Muscle layer of colon (tissue), 2 donors: ENCODE results near the gene AGA.
A peak's percentile ranks its signal among the peaks of the same experiment; 100 is the strongest.

Experiments
- H3K27ac ChIP-seq: one replicate; pipeline ENCODE4 v1.7.0; 2013; ENCODE audit warnings: low read depth, mild to moderate bottlenecking, low read length, moderate library complexity
- H3K27me3 ChIP-seq, 2 donors: one replicate each; pipeline ENCODE4 v1.7.0; 2013; ENCODE audit warnings: low read length in 2 of 2, mild to moderate bottlenecking in 2 of 2; ENCODE audit not compliant: insufficient read depth in 2 of 2, control insufficient read depth in 1 of 2
- H3K36me3 ChIP-seq: one replicate; pipeline ENCODE4 v1.7.0; 2013; ENCODE audit warnings: mild to moderate bottlenecking, low read length; ENCODE audit not compliant: insufficient read depth
- H3K4me1 ChIP-seq: one replicate; pipeline ENCODE4 v1.7.0; 2013; ENCODE audit warnings: mild to moderate bottlenecking, low read length; ENCODE audit not compliant: insufficient read depth
- H3K4me3 ChIP-seq, 2 donors: one replicate each; pipeline ENCODE4 v1.7.0; 2013; ENCODE audit warnings: low read length in 2 of 2, low read depth in 1 of 2, mild to moderate bottlenecking in 1 of 2, moderate library complexity in 1 of 2
- H3K9ac ChIP-seq: one replicate; pipeline ENCODE4 v1.7.0; 2013; ENCODE audit warnings: low read length
- H3K9me3 ChIP-seq: one replicate; pipeline ENCODE4 v1.7.0; 2013; ENCODE audit warnings: mild to moderate bottlenecking, low read length
- donor health status: abdominal sarcoma.
- donor health status: Adenocarcinoma of cecum.

AGA gene

GRCh38 chr4:177441803-177442622 lies at the start of gene AGA:
Gene AGA (minus strand): TSS chr4:177442437. CDS start chr4:177442375, 62 bp downstream.
- Histone ChIP-seq H3K4me3 (peak within 1 kb of the TSS; percentile 73 to 93), H3K9me3 (no peaks in the 10 kb centered on the region)

GRCh38 chr4:177492022-177492421 lies 49.8 kb upstream of the AGA start:
- H3K27me3 ChIP-seq: no peaks in the 10 kb centered on the region
- H3K36me3 ChIP-seq: no peaks in the 10 kb centered on the region
- H3K4me1 ChIP-seq: no peaks in the 10 kb centered on the region
- no peaks in the 10 kb centered on the region for H3K9me3 ChIP-seq
- H3K4me3 ChIP-seq: no peak overlapping the region
- no peak overlapping the region for H3K27ac ChIP-seq
- no peak overlapping the region for H3K9ac ChIP-seq

More at GRCh38 chr4:177441803-177442622, at the start of gene AGA:
- H3K9ac ChIP-seq: peak within 1 kb of the TSS; percentile 82
- H3K4me1 ChIP-seq: peaks cover 9% of the 10 kb centered on the region
- H3K36me3 ChIP-seq: no peaks in the 10 kb centered on the region
- no peaks in the 10 kb centered on the region for H3K27me3 ChIP-seq
- H3K27ac ChIP-seq: peak within 1 kb of the TSS; percentile 88

DNA sequence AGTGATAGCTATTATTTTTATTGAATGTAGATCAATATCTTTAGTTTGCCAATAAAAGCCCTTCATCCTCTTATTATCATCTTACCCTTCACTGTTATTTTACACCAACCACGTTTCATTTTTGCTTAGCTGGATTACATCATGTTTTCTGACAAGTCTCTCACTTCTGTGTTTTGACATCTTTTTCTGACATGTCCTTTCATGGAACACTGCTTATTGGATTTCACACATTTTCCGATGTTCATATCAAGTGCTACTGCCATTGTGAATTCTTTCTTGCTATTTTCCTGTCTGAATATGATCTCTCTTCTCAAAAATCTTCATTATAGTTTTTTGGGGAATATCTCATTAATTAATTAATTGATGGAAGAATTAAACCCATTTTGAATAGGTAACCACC lies 48.5 kb upstream of the AGA start:
- no peaks in the 10 kb centered on the region for H3K27me3 ChIP-seq
- no peak overlapping the region for H3K27ac ChIP-seq
- no peaks in the 10 kb centered on the region for H3K4me1 ChIP-seq
- H3K36me3 ChIP-seq: no peaks in the 10 kb centered on the region
- H3K9ac ChIP-seq: no peak overlapping the region
- H3K9me3 ChIP-seq: no peaks in the 10 kb centered on the region
- no peak overlapping the region for H3K4me3 ChIP-seq

- no peaks in the 10 kb centered on the region for H3K4me1 ChIP-seq
- H3K36me3 ChIP-seq: no peaks in the 10 kb centered on the region
- H3K9me3 ChIP-seq: no peaks in the 10 kb centered on the region
- no peak overlapping the region for H3K9ac ChIP-seq
- H3K27ac ChIP-seq: no peak overlapping the region
- no peak overlapping the region for H3K4me3 ChIP-seq
- H3K27me3 ChIP-seq: no peaks in the 10 kb centered on the region
These were observed 47.4 kb upstream of the AGA start for GRCh38 chr4:177489471-177490246.

GRCh38 chr4:177487977-177488376 lies 45.7 kb upstream of the AGA start:
- Histone ChIP-seq H3K27ac (no peak overlapping the region), H3K9me3 (no peaks in the 10 kb centered on the region), H3K27me3 (no peaks in the 10 kb centered on the region), H3K36me3 (no peaks in the 10 kb centered on the region), H3K4me1 (no peaks in the 10 kb centered on the region), H3K9ac (no peak overlapping the region), H3K4me3 (no peak overlapping the region)

DNA sequence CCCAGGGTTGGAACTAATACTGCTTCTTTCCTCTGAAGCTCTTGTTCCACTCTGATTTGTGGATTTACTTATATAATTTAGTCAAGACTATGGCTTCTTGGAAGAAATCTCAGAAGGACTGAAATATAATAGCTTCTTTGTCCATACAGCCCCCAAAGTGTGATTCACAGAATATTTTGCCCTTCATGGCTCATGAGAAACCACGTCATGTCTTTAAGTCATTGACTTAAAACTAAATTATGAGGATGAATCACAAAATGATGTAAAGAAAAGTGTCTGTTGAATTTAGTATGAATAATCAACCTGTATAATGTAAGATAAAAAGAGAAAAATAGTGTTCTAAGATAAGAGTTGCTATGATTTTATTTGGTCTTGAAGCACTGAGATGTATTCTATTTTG lies 43.3 kb upstream of the AGA start:
- Histone ChIP-seq H3K9me3 (no peaks in the 10 kb centered on the region), H3K27me3 (no peaks in the 10 kb centered on the region), H3K4me1 (no peaks in the 10 kb centered on the region), H3K36me3 (no peaks in the 10 kb centered on the region), H3K4me3 (no peak overlapping the region), H3K9ac (no peak overlapping the region), H3K27ac (no peak overlapping the region)

GRCh38 chr4:177484613-177485021 lies 42.4 kb upstream of the AGA start:
- Histone ChIP-seq H3K4me3 (no peak overlapping the region), H3K9me3 (no peaks in the 10 kb centered on the region), H3K9ac (no peak overlapping the region), H3K36me3 (no peaks in the 10 kb centered on the region), H3K27ac (no peak overlapping the region), H3K4me1 (no peaks in the 10 kb centered on the region), H3K27me3 (no peaks in the 10 kb centered on the region)

DNA sequence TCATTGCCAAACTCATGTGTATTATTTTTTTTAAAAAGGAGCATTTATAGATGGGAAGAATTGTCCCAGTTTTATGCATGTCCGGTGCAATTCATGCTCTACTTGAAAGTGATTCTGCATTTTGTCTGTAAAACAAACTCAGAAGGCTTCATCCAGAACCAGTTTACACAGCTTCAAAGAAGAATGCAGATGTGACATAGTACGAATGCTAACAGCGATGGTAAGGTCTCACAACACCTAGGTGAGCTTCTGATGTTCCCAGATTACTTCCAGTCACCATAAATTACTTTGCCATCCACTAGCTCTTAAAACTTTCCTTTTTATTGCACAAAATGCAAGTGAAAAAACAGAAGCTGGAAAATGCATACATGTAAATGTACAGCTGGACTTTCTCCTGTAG lies 41.5 kb upstream of the AGA start:
- no peaks in the 10 kb centered on the region for H3K27me3 ChIP-seq
- no peak overlapping the region for H3K9ac ChIP-seq
- H3K27ac ChIP-seq: no peak overlapping the region
- H3K9me3 ChIP-seq: no peaks in the 10 kb centered on the region
- H3K4me1 ChIP-seq: no peaks in the 10 kb centered on the region
- H3K36me3 ChIP-seq: no peaks in the 10 kb centered on the region
- no peak overlapping the region for H3K4me3 ChIP-seq

DNA sequence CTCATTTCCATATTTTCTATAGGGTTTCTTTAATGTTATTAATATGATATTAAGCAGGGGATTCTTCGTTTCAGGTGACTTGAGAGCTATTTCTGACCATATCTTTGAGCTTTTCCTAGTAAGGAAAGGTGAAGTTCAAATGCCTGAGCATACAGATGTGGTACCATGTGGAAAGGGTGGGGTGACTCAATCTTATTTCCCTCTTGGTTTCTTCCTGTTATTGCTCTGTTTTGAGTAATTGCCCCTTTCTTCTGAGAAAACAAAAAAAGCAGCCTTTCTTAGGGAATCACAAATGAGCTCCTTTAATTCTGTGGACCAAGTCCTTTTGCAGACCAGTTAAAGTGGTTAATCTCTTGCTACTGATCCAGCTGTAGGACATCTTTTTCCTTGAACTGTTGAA lies 41.0 kb upstream of the AGA start:
- no peak overlapping the region for H3K27ac ChIP-seq
- H3K27me3 ChIP-seq: no peaks in the 10 kb centered on the region
- no peak overlapping the region for H3K9ac ChIP-seq
- no peaks in the 10 kb centered on the region for H3K4me1 ChIP-seq
- H3K36me3 ChIP-seq: no peaks in the 10 kb centered on the region
- no peak overlapping the region for H3K4me3 ChIP-seq
- H3K9me3 ChIP-seq: no peaks in the 10 kb centered on the region

- Histone ChIP-seq H3K27me3 (no peaks in the 10 kb centered on the region), H3K9me3 (no peaks in the 10 kb centered on the region), H3K4me3 (no peak overlapping the region), H3K36me3 (no peaks in the 10 kb centered on the region), H3K4me1 (no peaks in the 10 kb centered on the region), H3K9ac (no peak overlapping the region), H3K27ac (no peak overlapping the region)
These were observed 40.1 kb upstream of the AGA start for GRCh38 chr4:177482367-177482766.

GRCh38 chr4:177480795-177481194 lies 38.6 kb upstream of the AGA start:
- no peak overlapping the region for H3K9ac ChIP-seq
- no peak overlapping the region for H3K27ac ChIP-seq
- H3K4me3 ChIP-seq: no peak overlapping the region
- H3K9me3 ChIP-seq: no peaks in the 10 kb centered on the region
- no peaks in the 10 kb centered on the region for H3K27me3 ChIP-seq
- no peaks in the 10 kb centered on the region for H3K36me3 ChIP-seq
- H3K4me1 ChIP-seq: no peaks in the 10 kb centered on the region
